Endothelial cell of umbilical vein (primary cell): Measurements from ENCODE around the gene RNFT2. TPM values are rescaled to one million over a fixed set of nuclear protein-coding genes. Genes with fewer than 3 reads are reported as not detected.

ENCODE experiments used
- BruUV-seq: library from RNA; stranded (reverse); fragments of 400-500 nt; replicated peaks from 2 replicates; lab custom pipeline; 2021; lab: Mats Ljungman, UMichigan
- CTCF ChIA-PET: fragments of 300-600, 350-600 bp; sonication (Branson Sonifier 250); formaldehyde crosslinking; loops from one replicate; lab custom pipeline; 2021; ENCODE audit warnings: antibody characterized with exemption, inconsistent platforms; lab: Charles Lee
- POLR2A ChIA-PET: fragments of 300-600, 350-600 bp; sonication (Branson Sonifier 250); formaldehyde crosslinking; loops from one replicate; lab custom pipeline; 2021; ENCODE audit warnings: antibody characterized with exemption, inconsistent platforms; lab: Charles Lee
- DNase-seq: peaks from one replicate; pipeline ENCODE4 v3.0.0-alpha.2; 2011; ENCODE audit warnings: low read depth, low spot score
- FAIRE-seq: peaks from 2 replicates; lab custom pipeline; 2011; peaks lifted over from hg19 to GRCh38; lab: Jason Lieb, UNC
- H2AFZ ChIP-seq: 2 replicates; pipeline ENCODE4 v1.6.0; 2012; ENCODE audit warnings: low read depth, low read length, control low read depth, inconsistent platforms
- H3K27ac ChIP-seq: 2 replicates; pipeline ENCODE4 v1.5.1; 2011; ENCODE audit warnings: low read depth, mild to moderate bottlenecking, control low read depth, low read length, moderate library complexity; ENCODE audit not compliant: insufficient read depth
- H3K27me3 ChIP-seq, 2 experiments: 2 replicates each; pipeline versions ENCODE4 v1.6.0 to v1.6.1; 2011; ENCODE audit warnings: low read length in 2 of 2, mixed read lengths in 1 of 2; ENCODE audit not compliant: control insufficient read depth in 2 of 2, insufficient read depth in 2 of 2
- H3K36me3 ChIP-seq, 2 experiments: 2 replicates in 1 of 2; 3 replicates in 1 of 2; pipeline ENCODE4 v1.5.1; 2011; ENCODE audit warnings: low read length in 2 of 2, mild to moderate bottlenecking in 1 of 2, moderate library complexity in 1 of 2; ENCODE audit not compliant: control insufficient read depth in 2 of 2, insufficient read depth in 2 of 2; ENCODE audit errors: extremely low read depth in 1 of 2
- H3K4me1 ChIP-seq: 3 replicates; pipeline ENCODE4 v1.5.1; 2011; ENCODE audit warnings: mild to moderate bottlenecking, low read length; ENCODE audit not compliant: control insufficient read depth, insufficient read depth; ENCODE audit errors: extremely low read depth
- H3K4me2 ChIP-seq: 2 replicates; pipeline ENCODE4 v1.6.1; 2011; ENCODE audit warnings: low read length, control low read depth, mixed read lengths; ENCODE audit not compliant: insufficient read depth
- H3K4me3 ChIP-seq, 3 experiments: fragments of 200-600 bp in 1 of 3; sonication (generic), shearing (Covaris generic) in 1 of 3; replicated peaks in 1 of 3; 2 replicates each; pipeline ENCODE4 v1.5.1; 2011 to 2016; ENCODE audit warnings: control low read depth in 3 of 3, low read length in 3 of 3, mild to moderate bottlenecking in 2 of 3, inconsistent platforms in 1 of 3, low read depth in 1 of 3, moderate library complexity in 1 of 3; ENCODE audit not compliant: insufficient read depth in 1 of 3
- H3K79me2 ChIP-seq: 2 replicates; pipeline ENCODE4 v1.6.0; 2012; ENCODE audit warnings: low read length, inconsistent platforms; ENCODE audit not compliant: control insufficient read depth, insufficient read depth
- H3K9ac ChIP-seq: replicated peaks from 2 replicates; pipeline ENCODE3; 2011; ENCODE audit warnings: low read length, control low read depth; ENCODE audit not compliant: insufficient read depth; ENCODE audit errors: extremely low read depth
- H3K9me1 ChIP-seq: replicated peaks from 3 replicates; pipeline ENCODE4 v1.6.0; 2011; ENCODE audit warnings: mild to moderate bottlenecking, low read length; ENCODE audit not compliant: control insufficient read depth, insufficient read depth; ENCODE audit errors: extremely low read depth
- H3K9me3 ChIP-seq: replicated peaks from 2 replicates; pipeline ENCODE4 v1.5.1; 2012; ENCODE audit warnings: low read length, inconsistent platforms; ENCODE audit not compliant: control insufficient read depth, insufficient read depth
- H4K20me1 ChIP-seq: replicated peaks from 2 replicates; pipeline ENCODE3; 2011; ENCODE audit warnings: mild to moderate bottlenecking, low read length; ENCODE audit not compliant: control insufficient read depth, insufficient read depth; ENCODE audit errors: extremely low read depth
- EZH2 ChIP-seq: IDR thresholded peaks from 2 replicates; pipeline ENCODE4 v1.6.1; 2012; ENCODE audit warnings: borderline replicate concordance, low read depth, mild to moderate bottlenecking, moderate library complexity, low read length, inconsistent platforms; ENCODE audit not compliant: severe bottlenecking
- FOS ChIP-seq: IDR thresholded peaks from 2 replicates; pipeline ENCODE4 v1.6.1; 2011; ENCODE audit warnings: mild to moderate bottlenecking, low read length, moderate library complexity, borderline replicate concordance; ENCODE audit not compliant: insufficient read depth
- GATA2 ChIP-seq: IDR thresholded peaks from 2 replicates; pipeline ENCODE4 v1.7.0; 2011; ENCODE audit warnings: low read depth, mild to moderate bottlenecking, moderate library complexity, mixed read lengths, low read length; ENCODE audit not compliant: insufficient read length, insufficient read depth
- JUN ChIP-seq: IDR thresholded peaks from 2 replicates; pipeline ENCODE4 v1.6.1; 2011; ENCODE audit warnings: borderline replicate concordance, low read depth; ENCODE audit not compliant: insufficient read length, insufficient read depth
- MYC ChIP-seq: IDR thresholded peaks from one replicate; pipeline ENCODE4 v1.6.1; 2011; ENCODE audit warnings: mild to moderate bottlenecking, low read depth, low read length
- POLR2A ChIP-seq: IDR thresholded peaks from 2 replicates; pipeline ENCODE4 v1.6.1; 2012; ENCODE audit warnings: low read depth, mild to moderate bottlenecking, control low read depth, low read length
- POLR2AphosphoS5 ChIP-seq: IDR thresholded peaks from 2 replicates; pipeline ENCODE4 v1.6.1; 2012; ENCODE audit warnings: low read depth, mild to moderate bottlenecking, control low read depth, low read length, moderate library complexity; ENCODE audit not compliant: insufficient read depth
- dilution Hi-C: fragments of 300-500 bp; cut with MboI; formaldehyde crosslinking; loops from one replicate; pipeline ENCODE4 v1.15.0; 2019; ENCODE audit warnings: low sequenced_read_pairs; ENCODE audit not compliant: extremely low pct_ligation_motif_present
- intact Hi-C: fragments of 100-400 bp; cut with micrococcal nuclease; formaldehyde crosslinking; loops from one replicate; pipeline ENCODE4 v1.10.0; 2022
- polyA plus RNA-seq, 4 experiments: library from polyadenylated mRNA; depleted of rRNA in 3 of 4; stranded (reverse) in 3 of 4; unstranded in 1 of 4; fragments of >200 nt; gene quantifications; 2 replicates each; pipeline versions ENCODE4 v1.2.1 to v1.2.3, GENCODE V29; 2011 to 2012; ENCODE audit warnings: missing spikeins in 1 of 4
- total RNA-seq: library from RNA; stranded (reverse); gene quantifications from 2 replicates; pipeline ENCODE4 v1.2.3, GENCODE V29; 2021
- TF ChIP-seq, protein P1 (sequence below), 2 donors: IDR thresholded peaks; 1 replicate in 1 of 2; 2 replicates in 1 of 2; pipeline ENCODE4 v1.5.1; 2011; ENCODE audit warnings: low read length in 2 of 2, mild to moderate bottlenecking in 2 of 2, moderate library complexity in 2 of 2, control low read depth in 1 of 2, inconsistent platforms in 1 of 2, low read depth in 1 of 2; ENCODE audit not compliant: insufficient read depth in 1 of 2; ENCODE audit errors: extremely low read depth in 1 of 2
- TF ChIP-seq, protein P2 (sequence below): IDR thresholded peaks from 2 replicates; pipeline ENCODE4 v1.6.1; 2011; ENCODE audit not compliant: insufficient read depth, insufficient read length

The RNFT2 gene
- total and polyA plus RNA-seq, 2 donors (not counting 3 experiments of a cell fraction or from before 2014, with no cell fraction given): 1.4 to 6.6 TPM

DNA sequence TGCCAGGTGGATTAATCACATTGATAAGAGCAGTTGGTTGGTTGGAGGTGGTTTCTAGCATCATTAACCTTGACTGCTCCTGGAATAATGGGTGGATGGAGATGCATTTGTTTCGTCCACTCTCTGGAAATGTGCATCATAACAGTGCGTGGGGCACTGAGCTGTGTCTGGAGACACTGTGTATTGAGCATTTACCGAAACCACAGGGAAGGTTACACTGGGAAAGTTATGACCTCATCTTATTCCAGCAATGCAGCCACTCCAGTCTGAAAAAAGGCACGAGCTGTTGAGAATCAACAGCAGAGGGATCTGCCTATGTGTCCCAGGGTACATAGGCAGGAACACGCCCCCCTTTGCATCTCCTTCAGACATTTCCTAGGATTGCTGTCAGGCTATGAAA is 27.2 kb downstream of the RNFT2 start:
- CTCF ChIA-PET: interaction anchor here (0.8 kb wide), 1 partner anchor 117 kb away, joined by 3 read pairs; no protein-coding TSS in a partner anchor
- FAIRE-seq: no peak
- no peak for DNase-seq
- intact Hi-C loops: no loop called here
- POLR2A ChIA-PET: no interaction called here
- no peak overlapping the region for H2AFZ ChIP-seq
- H3K4me1 ChIP-seq: no peaks in the 10 kb centered on the region
- dilution Hi-C loops: no loop called here
- no peaks in the 10 kb centered on the region for H3K36me3 ChIP-seq
- H3K4me3 ChIP-seq: no peak overlapping the region
- no peaks in the 10 kb centered on the region for H3K79me2 ChIP-seq
- no peaks in the 10 kb centered on the region for H3K9me1 ChIP-seq
- no peak overlapping the region for H3K27ac ChIP-seq
- TF ChIP-seq MYC: no peak
- TF ChIP-seq, protein P1, sequence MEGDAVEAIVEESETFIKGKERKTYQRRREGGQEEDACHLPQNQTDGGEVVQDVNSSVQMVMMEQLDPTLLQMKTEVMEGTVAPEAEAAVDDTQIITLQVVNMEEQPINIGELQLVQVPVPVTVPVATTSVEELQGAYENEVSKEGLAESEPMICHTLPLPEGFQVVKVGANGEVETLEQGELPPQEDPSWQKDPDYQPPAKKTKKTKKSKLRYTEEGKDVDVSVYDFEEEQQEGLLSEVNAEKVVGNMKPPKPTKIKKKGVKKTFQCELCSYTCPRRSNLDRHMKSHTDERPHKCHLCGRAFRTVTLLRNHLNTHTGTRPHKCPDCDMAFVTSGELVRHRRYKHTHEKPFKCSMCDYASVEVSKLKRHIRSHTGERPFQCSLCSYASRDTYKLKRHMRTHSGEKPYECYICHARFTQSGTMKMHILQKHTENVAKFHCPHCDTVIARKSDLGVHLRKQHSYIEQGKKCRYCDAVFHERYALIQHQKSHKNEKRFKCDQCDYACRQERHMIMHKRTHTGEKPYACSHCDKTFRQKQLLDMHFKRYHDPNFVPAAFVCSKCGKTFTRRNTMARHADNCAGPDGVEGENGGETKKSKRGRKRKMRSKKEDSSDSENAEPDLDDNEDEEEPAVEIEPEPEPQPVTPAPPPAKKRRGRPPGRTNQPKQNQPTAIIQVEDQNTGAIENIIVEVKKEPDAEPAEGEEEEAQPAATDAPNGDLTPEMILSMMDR (IDR thresholded peaks at IDR 0.05; ENCODE audit: extremely low read depth in 1 of 2, insufficient read depth in 1 of 2, low read depth in 1 of 2, low read length in 2 of 2): no peak
- no peak for TF ChIP-seq FOS
- TF ChIP-seq GATA2: no peak
- TF ChIP-seq EZH2: no peak
- TF ChIP-seq POLR2AphosphoS5: no peak
- no peak for TF ChIP-seq JUN
- TF ChIP-seq, protein P2, sequence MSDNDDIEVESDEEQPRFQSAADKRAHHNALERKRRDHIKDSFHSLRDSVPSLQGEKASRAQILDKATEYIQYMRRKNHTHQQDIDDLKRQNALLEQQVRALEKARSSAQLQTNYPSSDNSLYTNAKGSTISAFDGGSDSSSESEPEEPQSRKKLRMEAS: no peak
- no peak for TF ChIP-seq POLR2A
- no peaks in the 10 kb centered on the region for H3K27me3 ChIP-seq
- BruUV-seq: no TSS peak
- H3K4me2 ChIP-seq: no peak overlapping the region
- no peaks in the 10 kb centered on the region for H3K9me3 ChIP-seq
- H3K9ac ChIP-seq: no peak overlapping the region
- no peaks in the 10 kb centered on the region for H4K20me1 ChIP-seq
